ENCODE results near the gene UBE2F. TPM values are rescaled to one million over a fixed set of nuclear protein-coding genes. Genes with fewer than 3 reads are reported as not detected.
A peak's percentile ranks its signal among the peaks of the same experiment; 100 is the strongest.

Gene UBE2F
- polyA plus RNA-seq, 3 donors, result 51.1 to 120 (median 117) TPM

DNA sequence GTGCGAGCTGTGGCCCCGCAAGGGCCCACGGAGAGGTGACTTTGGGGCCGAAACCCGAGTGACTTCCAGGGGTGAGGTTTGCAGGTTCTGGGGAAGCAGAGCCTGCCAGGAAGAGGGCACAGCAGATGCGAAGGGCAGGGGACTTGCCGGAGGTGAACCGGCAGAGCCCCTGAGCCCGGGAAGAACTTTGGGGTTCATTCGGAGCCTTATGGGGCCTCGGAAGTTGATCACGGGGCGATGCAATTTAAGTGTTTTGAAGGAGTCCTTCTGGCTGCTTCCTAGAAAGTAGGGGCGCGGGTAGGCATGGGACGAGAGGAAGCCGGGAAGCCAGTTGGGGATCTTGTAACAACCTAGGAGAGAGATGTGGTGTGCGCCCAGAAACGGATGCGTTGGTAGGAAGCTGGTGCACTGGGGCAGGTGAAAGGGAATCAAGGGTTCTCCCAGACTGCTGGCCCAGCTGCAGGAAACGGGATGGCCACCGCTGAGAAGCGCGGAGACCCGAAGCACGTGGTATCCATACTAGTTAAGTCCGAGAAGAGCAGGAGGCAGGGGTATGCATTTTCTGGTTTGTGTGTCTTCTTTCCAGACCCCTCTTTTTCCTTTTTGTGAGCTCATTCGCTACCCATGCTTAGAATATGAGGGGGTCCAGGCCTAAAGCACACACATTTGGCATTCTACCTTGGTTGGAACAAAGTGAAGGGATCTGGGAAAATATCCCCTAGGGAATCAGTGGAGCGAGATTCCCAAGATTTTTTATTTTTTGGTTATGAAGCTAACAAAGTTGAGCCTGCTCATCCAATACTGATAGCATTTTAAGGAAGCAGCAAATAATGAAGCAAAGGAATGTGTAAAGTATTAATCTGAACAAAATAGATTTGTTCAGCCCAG, 94.7 kb downstream of the UBE2F start:
- peak overlapping the region; percentile 90 to 94 for H3K4me3 Mint-ChIP-seq
- H3K79me2 ChIP-seq (ENCODE audit: insufficient read depth, low read length), result no peaks in the 10 kb centered on the region
- peak overlapping the region; percentile 91 for H3K9ac ChIP-seq (ENCODE audit: insufficient read depth, low read length, poor library complexity, severe bottlenecking)
- H3K27ac Mint-ChIP-seq, result peak overlapping the region in 6 of 7 donors; percentile 33 to 79 (median 78)
- H2AFZ ChIP-seq (ENCODE audit: insufficient read depth, low read depth, low read length, poor library complexity, severe bottlenecking), result peak overlapping the region; percentile 98
- H3K4me3 ChIP-seq (replicated peaks in 1 of 3; ENCODE audit: low read depth in 2 of 3, low read length in 3 of 3), result peak overlapping the region; percentile 63 to 82 (median 74)
- H3K9me3 Mint-ChIP-seq, result peaks cover 12 to 21% (median 14%) of the 10 kb centered on the region in 7 donors
- H3K36me3 ChIP-seq (replicated peaks in 1 of 2; ENCODE audit: control insufficient read depth in 1 of 2, insufficient read depth in 2 of 2, low read length in 2 of 2), result peaks cover 11 to 22% of the 10 kb centered on the region in 2 donors
- H3K27me3 Mint-ChIP-seq (ENCODE audit: low read depth in 3 of 3), result peaks cover 8 to 22% (median 21%) of the 10 kb centered on the region in 3 donors
- peaks cover 17 to 23% of the 10 kb centered on the region in 2 donors for H3K4me1 ChIP-seq (ENCODE audit: control insufficient read depth in 1 of 2, insufficient read depth in 2 of 2, low read length in 2 of 2)
- H3K36me3 Mint-ChIP-seq, result peaks cover 22 to 23% of the 10 kb centered on the region in 2 donors
- H3K4me1 Mint-ChIP-seq, result peaks cover 22% of the 10 kb centered on the region
- H3K27me3 ChIP-seq (ENCODE audit: control insufficient read depth in 2 of 2, insufficient read depth in 2 of 2, low read length in 2 of 2), result peaks cover 0 to 11% of the 10 kb centered on the region in 2 donors
- no peak for TF ChIP-seq CTCF (IDR thresholded peaks at IDR 0.05)
- intact Hi-C loops (cut with micrococcal nuclease), result loop anchor here in 1 of 2 donors (2.0 to 5.0 kb wide), 2 partner anchors 93 to 181 kb away; partner anchors contain the start of gene HES6
- H4K20me1 ChIP-seq (ENCODE audit: insufficient read depth, low read length), result no peaks in the 10 kb centered on the region
- H3K9me3 ChIP-seq (replicated peaks in 1 of 2; ENCODE audit: control insufficient read depth in 1 of 2, insufficient read depth in 1 of 2, low read length in 2 of 2), result peaks cover 0 to 2% of the 10 kb centered on the region in 2 donors
- peak overlapping the region; percentile 40 to 91 for H3K27ac ChIP-seq (ENCODE audit: low read depth in 1 of 2, low read length in 2 of 2)
- H3K4me2 ChIP-seq (replicated peaks; ENCODE audit: extremely low read depth, low read length, poor library complexity, severe bottlenecking), result peak overlapping the region; percentile 93
- WGBS (ENCODE audit: insufficient coverage), result under 1% methylated on average over 23 of the region's 29 CpGs
- DNase-seq, result peak in 1 of 3 donors; percentile 19

- Histone ChIP-seq H3K27me3 (ENCODE audit: control insufficient read depth in 2 of 2, insufficient read depth in 2 of 2, low read length in 2 of 2) (no peaks in the 10 kb centered on the region), H3K4me2 (replicated peaks; ENCODE audit: extremely low read depth, low read length, poor library complexity, severe bottlenecking) (no peak overlapping the region), H4K20me1 (ENCODE audit: insufficient read depth, low read length) (no peaks in the 10 kb centered on the region), H3K79me2 (ENCODE audit: insufficient read depth, low read length) (no peaks in the 10 kb centered on the region), H3K9me3 (replicated peaks in 1 of 2; ENCODE audit: control insufficient read depth in 1 of 2, insufficient read depth in 1 of 2, low read length in 2 of 2) (no peaks in the 10 kb centered on the region), H3K9ac (ENCODE audit: insufficient read depth, low read length, poor library complexity, severe bottlenecking) (no peak overlapping the region), H2AFZ (ENCODE audit: insufficient read depth, low read depth, low read length, poor library complexity, severe bottlenecking) (no peak overlapping the region), H3K27ac (ENCODE audit: low read depth in 1 of 2, low read length in 2 of 2) (no peak overlapping the region), H3K4me1 (ENCODE audit: control insufficient read depth in 1 of 2, insufficient read depth in 2 of 2, low read length in 2 of 2) (peaks cover 17 to 23% of the 10 kb centered on the region in 2 donors), H3K4me3 (replicated peaks in 1 of 3; ENCODE audit: low read depth in 2 of 3, low read length in 3 of 3) (no peak overlapping the region), H3K36me3 (replicated peaks in 1 of 2; ENCODE audit: control insufficient read depth in 1 of 2, insufficient read depth in 2 of 2, low read length in 2 of 2) (peaks cover 19 to 43% of the 10 kb centered on the region in 2 donors)
- Mint-ChIP-seq H3K27ac (peak overlapping the region in 1 of 7 donors; percentile 22), H3K36me3 (peaks cover 35 to 44% of the 10 kb centered on the region in 2 donors), H3K4me3 (no peak overlapping the region), H3K4me1 (peaks cover 16% of the 10 kb centered on the region), H3K9me3 (peaks cover 2 to 14% (median 7%) of the 10 kb centered on the region in 7 donors), H3K27me3 (ENCODE audit: low read depth in 3 of 3) (peaks cover 1 to 9% (median 5%) of the 10 kb centered on the region in 3 donors)
- DNase-seq, result no peak
- intact Hi-C loops (cut with micrococcal nuclease), result loop anchor here in 1 of 2 donors (5.0 kb wide), 1 partner anchor 179 kb away; the partner anchor contains the start of gene HES6
- TF ChIP-seq CTCF (IDR thresholded peaks at IDR 0.05), result no peak
- 96% methylated on average over 3 of the region's 8 CpGs for WGBS (ENCODE audit: insufficient coverage)
These were observed 96.8 kb downstream of the UBE2F start for GRCh38 chr2:238063414-238064189.
